HUES64 (cell line): Measurements from ENCODE around the gene TRDN.
"Not testable (repeated sequence)": the region's sequence is repeated elsewhere in the genome, so short reads cannot be mapped to it uniquely, and the experiment has no call there.

ENCODE experiments used
- H3K27ac ChIP-seq: 2 replicates; pipeline ENCODE4 v1.7.0; 2013; ENCODE audit warnings: low read depth, low read length, inconsistent platforms
- H3K27me3 ChIP-seq: 2 replicates; pipeline ENCODE4 v1.6.1; 2013; ENCODE audit warnings: mild to moderate bottlenecking, low read length; ENCODE audit not compliant: insufficient read depth
- H3K36me3 ChIP-seq: 2 replicates; pipeline ENCODE4 v1.6.1; 2013; ENCODE audit warnings: mild to moderate bottlenecking, low read length; ENCODE audit not compliant: insufficient read depth
- H3K4me1 ChIP-seq: 2 replicates; pipeline ENCODE4 v1.6.1; 2013; ENCODE audit warnings: mild to moderate bottlenecking, low read length, moderate library complexity; ENCODE audit not compliant: insufficient read depth
- H3K4me3 ChIP-seq: 2 replicates; pipeline ENCODE4 v1.5.1; 2013; ENCODE audit warnings: mild to moderate bottlenecking, low read length, moderate library complexity
- H3K9ac ChIP-seq: 2 replicates; pipeline ENCODE4 v1.6.1; 2013; ENCODE audit warnings: mild to moderate bottlenecking, low read depth, low read length
- H3K9me3 ChIP-seq: 2 replicates; pipeline ENCODE4 v1.6.1; 2013; ENCODE audit warnings: low read depth, low read length; ENCODE audit not compliant: insufficient read depth
- WGBS: fragments of 150-250, 120-280 bp; methylation state at CpG from one replicate; pipeline ENCODE4 v1.1.7; 2013; ENCODE audit warnings: missing lambda C conversion rate; 5-methylcytosine and 5-hydroxymethylcytosine counted together

Gene TRDN

GRCh38 chr6:123497025-123497424, 139.7 kb downstream of the TRDN start:
- Histone ChIP-seq H3K9me3 (no peaks in the 10 kb centered on the region), H3K27ac (no peak overlapping the region), H3K9ac (no peak overlapping the region), H3K4me1 (no peaks in the 10 kb centered on the region), H3K4me3 (no peak overlapping the region), H3K27me3 (no peaks in the 10 kb centered on the region), H3K36me3 (no peaks in the 10 kb centered on the region)
- WGBS: 100% methylated on average over 2 of the region's 2 CpGs

GRCh38 chr6:123489589-123489988, 147.2 kb downstream of the TRDN start:
- Histone ChIP-seq H3K9me3 (no peaks in the 10 kb centered on the region), H3K4me3 (no peak overlapping the region), H3K27me3 (no peaks in the 10 kb centered on the region), H3K9ac (no peak overlapping the region), H3K27ac (no peak overlapping the region), H3K36me3 (no peaks in the 10 kb centered on the region), H3K4me1 (no peaks in the 10 kb centered on the region)
- WGBS: no CpG with 5 or more reads among the region's 1 CpG

GRCh38 chr6:123480986-123481385, 155.8 kb downstream of the TRDN start:
- Histone ChIP-seq H3K36me3 (no peaks in the 10 kb centered on the region), H3K9me3 (no peaks in the 10 kb centered on the region), H3K4me1 (no peaks in the 10 kb centered on the region), H3K27ac (no peak overlapping the region), H3K4me3 (no peak overlapping the region), H3K27me3 (no peaks in the 10 kb centered on the region), H3K9ac (no peak overlapping the region)
- 100% methylated on average over 1 of the region's 1 CpG for WGBS

GRCh38 chr6:123472025-123472702, 164.6 kb downstream of the TRDN start:
- H3K9me3 ChIP-seq, H3K27ac ChIP-seq, H3K27me3 ChIP-seq, H3K9ac ChIP-seq, H3K4me3 ChIP-seq, H3K4me1 ChIP-seq, H3K36me3 ChIP-seq: not testable (repeated sequence)
- WGBS: 83% methylated on average over 23 of the region's 29 CpGs

- Histone ChIP-seq H3K4me3 (no peak overlapping the region), H3K27ac (no peak overlapping the region), H3K9ac (no peak overlapping the region), H3K27me3 (no peaks in the 10 kb centered on the region), H3K36me3 (no peaks in the 10 kb centered on the region), H3K9me3 (no peaks in the 10 kb centered on the region), H3K4me1 (no peaks in the 10 kb centered on the region)
- WGBS: 83% methylated on average over 1 of the region's 2 CpGs
Measured at GRCh38 chr6:123467392-123467791, 169.4 kb downstream of the TRDN start.

- Histone ChIP-seq H3K27me3 (no peaks in the 10 kb centered on the region), H3K27ac (no peak overlapping the region), H3K4me3 (no peak overlapping the region), H3K9ac (no peak overlapping the region), H3K4me1 (no peaks in the 10 kb centered on the region), H3K9me3 (no peaks in the 10 kb centered on the region), H3K36me3 (no peaks in the 10 kb centered on the region)
- 100% methylated on average over 1 of the region's 2 CpGs for WGBS
Measured at GRCh38 chr6:123462152-123462551, 174.6 kb downstream of the TRDN start.

- Histone ChIP-seq H3K9me3 (0 out of 2 replicates have a peak, but pooled peaks cover 7% of the 10 kb centered on the region), H3K4me1 (no peaks in the 10 kb centered on the region), H3K4me3 (no peak overlapping the region), H3K9ac (no peak overlapping the region), H3K27ac (no peak overlapping the region), H3K27me3 (no peaks in the 10 kb centered on the region), H3K36me3 (no peaks in the 10 kb centered on the region)
- WGBS: no CpG with 5 or more reads among the region's 1 CpG
Measured at GRCh38 chr6:123458218-123458617, 178.5 kb downstream of the TRDN start.

- Histone ChIP-seq H3K36me3 (no peaks in the 10 kb centered on the region), H3K4me3 (no peak overlapping the region), H3K9ac (no peak overlapping the region), H3K27me3 (no peaks in the 10 kb centered on the region), H3K4me1 (no peaks in the 10 kb centered on the region), H3K9me3 (0 out of 2 replicates have a peak, but pooled peaks cover 7% of the 10 kb centered on the region), H3K27ac (no peak overlapping the region)
- WGBS: 100% methylated on average over 3 of the region's 3 CpGs
Measured at GRCh38 chr6:123456836-123457235, 179.9 kb downstream of the TRDN start.

- WGBS: 92% methylated on average over 3 of the region's 3 CpGs
- no peak overlapping the region for H3K27ac ChIP-seq
- H3K9me3 ChIP-seq: 0 out of 2 replicates have a peak, but pooled peaks cover 7% of the 10 kb centered on the region
- H3K36me3 ChIP-seq: no peaks in the 10 kb centered on the region
- no peak overlapping the region for H3K4me3 ChIP-seq
- H3K4me1 ChIP-seq: no peaks in the 10 kb centered on the region
- H3K9ac ChIP-seq: no peak overlapping the region
- no peaks in the 10 kb centered on the region for H3K27me3 ChIP-seq
Measured at GRCh38 chr6:123454448-123454847, 182.3 kb downstream of the TRDN start.

GRCh38 chr6:123453071-123453470, 183.7 kb downstream of the TRDN start:
- H3K27ac ChIP-seq, H3K27me3 ChIP-seq: not testable (repeated sequence)

GRCh38 chr6:123448306-123448884, 188.4 kb downstream of the TRDN start:
- WGBS: 92% methylated on average over 7 of the region's 7 CpGs
- 0 out of 2 replicates have a peak, but pooled peaks cover 8% of the 10 kb centered on the region for H3K9me3 ChIP-seq
- H3K27ac ChIP-seq: no peak overlapping the region
- no peak overlapping the region for H3K9ac ChIP-seq
- no peaks in the 10 kb centered on the region for H3K4me1 ChIP-seq
- H3K36me3 ChIP-seq: no peaks in the 10 kb centered on the region
- H3K4me3 ChIP-seq: no peak overlapping the region
- no peaks in the 10 kb centered on the region for H3K27me3 ChIP-seq

More at GRCh38 chr6:123453071-123453470, 183.7 kb downstream of the TRDN start:
- not testable (repeated sequence) for H3K9ac ChIP-seq, H3K4me3 ChIP-seq, H3K4me1 ChIP-seq, H3K36me3 ChIP-seq, H3K9me3 ChIP-seq
